ENCODE data around the gene FAM163A. TPM values are rescaled to one million over a fixed set of nuclear protein-coding genes. Genes with fewer than 3 reads are reported as not detected.
A peak's percentile ranks its signal among the peaks of the same experiment; 100 is the strongest.

Gene FAM163A
- total and polyA plus RNA-seq, 9 of the 15 experiments (the other 6 are each of a cell fraction or from before 2014, with no cell fraction given): not detected

DNA sequence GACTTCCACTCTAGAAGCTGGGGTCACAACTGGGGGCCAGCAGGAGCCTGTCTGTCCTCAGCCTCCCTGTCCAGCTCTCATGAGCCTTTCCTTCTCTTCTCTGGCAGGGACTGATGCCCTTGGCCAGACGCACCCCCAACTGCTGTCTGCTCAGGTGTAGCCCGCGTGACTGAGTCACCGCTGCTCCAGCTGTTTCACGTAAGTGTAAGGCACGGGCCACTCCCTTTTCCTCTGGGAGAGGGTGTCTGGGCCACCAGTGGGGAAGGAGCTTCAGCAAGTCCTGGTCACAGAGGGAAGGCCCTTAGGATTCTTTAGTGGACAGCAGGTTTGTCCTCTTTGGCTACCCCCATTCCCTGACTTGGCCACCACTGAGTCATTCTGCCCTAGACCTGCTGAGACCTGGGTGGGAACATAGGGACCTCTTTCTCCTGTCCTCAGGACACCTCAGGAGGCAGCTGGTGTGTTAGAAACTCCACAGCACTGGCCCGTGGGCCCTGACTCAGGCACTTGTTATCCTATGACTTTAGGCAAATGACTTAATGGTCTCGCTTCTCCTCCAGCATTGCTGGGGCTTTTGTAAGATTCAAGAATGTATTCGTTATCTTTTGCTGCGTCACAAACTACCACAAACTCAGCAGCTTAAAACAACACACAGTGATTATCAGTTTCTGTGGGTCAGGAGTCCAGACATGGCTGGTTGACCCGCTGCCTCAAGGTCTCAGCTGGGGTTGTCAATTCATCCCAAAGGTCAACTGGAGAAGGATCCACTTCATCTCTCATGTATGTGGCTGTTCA is 64.8 kb downstream of the FAM163A start (continued):
- TF ChIP-seq, protein P1, sequence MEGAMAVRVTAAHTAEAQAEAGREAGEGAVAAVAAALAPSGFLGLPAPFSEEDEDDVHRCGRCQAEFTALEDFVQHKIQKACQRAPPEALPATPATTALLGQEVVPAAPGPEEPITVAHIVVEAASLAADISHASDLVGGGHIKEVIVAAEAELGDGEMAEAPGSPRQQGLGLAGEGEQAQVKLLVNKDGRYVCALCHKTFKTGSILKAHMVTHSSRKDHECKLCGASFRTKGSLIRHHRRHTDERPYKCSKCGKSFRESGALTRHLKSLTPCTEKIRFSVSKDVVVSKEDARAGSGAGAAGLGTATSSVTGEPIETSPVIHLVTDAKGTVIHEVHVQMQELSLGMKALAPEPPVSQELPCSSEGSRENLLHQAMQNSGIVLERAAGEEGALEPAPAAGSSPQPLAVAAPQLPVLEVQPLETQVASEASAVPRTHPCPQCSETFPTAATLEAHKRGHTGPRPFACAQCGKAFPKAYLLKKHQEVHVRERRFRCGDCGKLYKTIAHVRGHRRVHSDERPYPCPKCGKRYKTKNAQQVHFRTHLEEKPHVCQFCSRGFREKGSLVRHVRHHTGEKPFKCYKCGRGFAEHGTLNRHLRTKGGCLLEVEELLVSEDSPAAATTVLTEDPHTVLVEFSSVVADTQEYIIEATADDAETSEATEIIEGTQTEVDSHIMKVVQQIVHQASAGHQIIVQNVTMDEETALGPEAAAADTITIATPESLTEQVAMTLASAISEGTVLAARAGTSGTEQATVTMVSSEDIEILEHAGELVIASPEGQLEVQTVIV (CRISPR knock-in tag; IDR thresholded peaks at IDR 0.05; ENCODE audit: borderline replicate concordance): no peak
- TF ChIP-seq U2AF2 (optimal IDR thresholded peaks at IDR 0.05; ENCODE audit: low read depth, low read length) (no peak), FOS (IDR thresholded peaks at IDR 0.05; ENCODE audit: extremely low read depth, insufficient read length) (no peak), NR3C1 (CRISPR knock-in tag; IDR thresholded peaks at IDR 0.05) (no peak), MCM3 (IDR thresholded peaks at IDR 0.05) (no peak), MAFG (tag; conservative IDR thresholded peaks at IDR 0.05) (peak; percentile 73; the same call in 1 of the 2 replicates), RREB1 (CRISPR knock-in tag; IDR thresholded peaks at IDR 0.05) (no peak), HES1 (IDR thresholded peaks at IDR 0.05; ENCODE audit: low read depth) (peak; percentile 66; the same call in 1 of the 2 replicates), ZNF584 (CRISPR knock-in tag; IDR thresholded peaks at IDR 0.05; ENCODE audit: low read depth) (no peak), ZBTB43 (CRISPR knock-in tag; IDR thresholded peaks at IDR 0.05) (no peak), SAFB (IDR thresholded peaks at IDR 0.05; ENCODE audit: borderline replicate concordance, low read depth, low read length) (no peak), HMGXB4 (CRISPR knock-in tag; IDR thresholded peaks at IDR 0.05) (no peak)
